T-helper 2 cell treated with Interferon-gamma antibody and Interleukin-4, amounts not matched to agents 5 μg/mL and 100 μg/mL, for 36 hours (primary cell): ENCODE measurements around the gene CACNB4.
"Not testable (repeated sequence)": the region's sequence is repeated elsewhere in the genome, so short reads cannot be mapped to it uniquely, and the experiment has no call there.

ENCODE experiments used
- DNase-seq: peaks from one replicate; pipeline ENCODE4 v3.0.0; 2021; ENCODE audit warnings: low spot score
- H3K27ac Mint-ChIP-seq: one replicate; pipeline ENCODE4 v1.8.0; 2021; ENCODE audit warnings: mild to moderate bottlenecking, mixed read lengths
- H3K27me3 Mint-ChIP-seq: one replicate; pipeline ENCODE4 v1.8.0; 2021; ENCODE audit warnings: low read depth, mixed read lengths
- H3K36me3 Mint-ChIP-seq: one replicate; pipeline ENCODE4 v1.8.0; 2021; ENCODE audit warnings: low read depth, mixed read lengths
- H3K4me1 Mint-ChIP-seq: one replicate; pipeline ENCODE4 v1.8.0; 2021; ENCODE audit warnings: low read depth, mixed read lengths
- H3K4me3 Mint-ChIP-seq: one replicate; pipeline ENCODE4 v1.8.0; 2022; ENCODE audit warnings: mild to moderate bottlenecking, moderate library complexity, mixed read lengths
- H3K9me3 Mint-ChIP-seq: one replicate; pipeline ENCODE4 v1.8.0; 2021; ENCODE audit warnings: mixed read lengths

Gene CACNB4

GRCh38 chr2:152097801-152098495, 896 bp downstream of the CACNB4 start:
- Mint-ChIP-seq H3K27ac (no peak overlapping the region), H3K9me3 (no peaks in the 10 kb centered on the region), H3K27me3 (peaks cover 60% of the 10 kb centered on the region), H3K36me3 (no peaks in the 10 kb centered on the region), H3K4me1 (peaks cover 12% of the 10 kb centered on the region), H3K4me3 (peak overlapping the region; percentile 58)
- no peak for DNase-seq

DNA sequence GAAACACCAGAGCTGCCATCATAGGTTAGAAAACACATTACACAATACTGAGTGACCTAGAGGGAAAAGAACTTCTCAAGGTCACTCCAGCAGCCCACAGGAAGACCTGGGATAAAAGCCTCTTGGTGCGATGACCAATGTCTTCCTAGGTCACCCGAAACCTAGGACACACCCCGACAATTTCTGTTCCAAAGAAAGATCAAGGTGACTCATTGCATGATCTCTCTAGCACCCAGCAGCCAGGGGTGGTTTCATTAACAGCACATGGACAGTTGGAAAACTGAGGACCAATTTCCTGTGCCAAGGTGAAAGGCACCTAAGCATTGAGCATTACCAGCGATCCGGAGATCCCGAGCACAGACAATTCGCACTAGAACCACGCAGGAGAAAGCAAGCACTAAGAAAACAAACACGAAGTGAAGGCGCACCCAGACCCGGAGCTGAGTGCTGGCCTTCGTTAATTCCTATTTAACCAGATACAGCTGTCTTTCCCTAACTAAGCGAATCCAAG, 1.5 kb downstream of the CACNB4 start:
- H3K4me3 Mint-ChIP-seq, result peak overlapping the region; percentile 58
- no peak for DNase-seq
- H3K4me1 Mint-ChIP-seq, result peaks cover 12% of the 10 kb centered on the region
- no peaks in the 10 kb centered on the region for H3K9me3 Mint-ChIP-seq
- peaks cover 56% of the 10 kb centered on the region for H3K27me3 Mint-ChIP-seq
- no peak overlapping the region for H3K27ac Mint-ChIP-seq
- H3K36me3 Mint-ChIP-seq, result no peaks in the 10 kb centered on the region

DNA sequence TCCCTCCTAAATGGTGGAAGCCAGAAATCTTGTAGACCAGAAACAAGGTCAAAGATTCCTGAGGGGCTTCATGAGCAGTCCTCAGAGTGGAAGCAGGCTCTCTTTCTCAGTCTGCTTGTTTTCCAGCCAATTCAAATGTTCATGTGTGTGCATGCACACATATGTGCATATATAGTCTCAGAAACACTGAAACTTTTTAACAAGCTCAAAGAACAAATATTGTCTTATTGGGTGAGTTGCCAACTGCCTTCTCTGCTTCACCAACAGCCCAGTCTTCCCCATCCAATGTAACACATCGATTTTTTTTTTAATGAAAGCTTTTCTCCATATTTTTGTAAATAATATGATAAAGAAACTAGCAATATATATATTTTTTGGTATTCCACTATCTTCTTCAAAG, 3.7 kb downstream of the CACNB4 start:
- Mint-ChIP-seq H3K4me3 (no peak overlapping the region), H3K36me3 (no peaks in the 10 kb centered on the region), H3K27ac (no peak overlapping the region), H3K27me3 (peaks cover 43% of the 10 kb centered on the region), H3K9me3 (no peaks in the 10 kb centered on the region), H3K4me1 (peaks cover 12% of the 10 kb centered on the region)
- DNase-seq, result no peak

GRCh38 chr2:152094014-152094413, 4.8 kb downstream of the CACNB4 start:
- Mint-ChIP-seq H3K4me1 (peaks cover 8% of the 10 kb centered on the region), H3K9me3 (no peaks in the 10 kb centered on the region), H3K36me3 (no peaks in the 10 kb centered on the region), H3K27me3 (peaks cover 36% of the 10 kb centered on the region), H3K4me3 (no peak overlapping the region), H3K27ac (no peak overlapping the region)
- no peak for DNase-seq

GRCh38 chr2:152093464-152093863, 5.4 kb downstream of the CACNB4 start:
- H3K4me1 Mint-ChIP-seq, result peaks cover 8% of the 10 kb centered on the region
- H3K27me3 Mint-ChIP-seq, result peaks cover 40% of the 10 kb centered on the region
- DNase-seq, result no peak
- H3K27ac Mint-ChIP-seq, result no peak overlapping the region
- no peaks in the 10 kb centered on the region for H3K9me3 Mint-ChIP-seq
- H3K36me3 Mint-ChIP-seq, result no peaks in the 10 kb centered on the region
- no peak overlapping the region for H3K4me3 Mint-ChIP-seq

DNA sequence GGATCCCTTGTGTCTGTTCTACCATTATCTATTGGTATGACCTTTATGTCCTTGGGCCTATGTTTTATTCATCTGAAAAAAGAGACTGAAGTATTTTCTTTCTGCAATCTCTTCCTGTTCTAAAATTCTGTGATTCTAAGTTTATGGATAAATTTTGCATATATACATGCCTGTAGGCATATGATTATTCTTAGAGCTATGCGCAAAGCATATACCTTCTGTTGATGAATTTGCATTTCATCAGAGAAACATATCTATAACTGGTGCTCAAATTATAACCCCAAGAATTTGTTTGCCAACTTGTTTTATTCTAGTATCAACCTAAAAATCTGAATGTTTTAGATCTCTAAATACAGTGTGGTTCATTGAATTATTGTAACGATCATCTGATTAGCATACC, 6.7 kb downstream of the CACNB4 start:
- Mint-ChIP-seq H3K4me1 (no peaks in the 10 kb centered on the region), H3K4me3 (no peak overlapping the region), H3K36me3 (no peaks in the 10 kb centered on the region), H3K27ac (no peak overlapping the region), H3K9me3 (no peaks in the 10 kb centered on the region), H3K27me3 (peaks cover 36% of the 10 kb centered on the region)
- DNase-seq, result no peak

DNA sequence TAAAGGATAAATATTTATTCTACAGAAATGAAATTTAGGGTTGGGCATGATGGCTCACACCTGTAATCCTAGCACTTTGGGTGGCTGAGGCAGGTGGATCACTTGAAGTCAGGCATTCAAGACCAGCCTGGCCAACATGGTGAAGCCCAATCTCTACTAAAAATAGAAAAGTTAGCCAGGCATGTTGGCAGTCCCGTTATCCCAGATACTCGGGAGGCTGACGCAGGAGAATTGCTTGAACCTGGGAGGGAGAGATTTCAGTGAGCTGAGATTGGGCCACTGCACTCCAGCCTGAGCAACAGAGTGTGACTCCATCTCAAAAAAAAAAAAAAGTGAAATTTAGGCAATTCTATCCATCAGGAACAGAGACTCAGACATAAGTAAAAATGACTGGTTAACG, 8.1 kb downstream of the CACNB4 start:
- H3K27ac Mint-ChIP-seq, H3K36me3 Mint-ChIP-seq, H3K4me3 Mint-ChIP-seq, DNase-seq, H3K4me1 Mint-ChIP-seq, H3K9me3 Mint-ChIP-seq: not testable (repeated sequence)
- H3K27me3 Mint-ChIP-seq, result peaks cover 26% of the 10 kb centered on the region

GRCh38 chr2:152089238-152089637, 9.6 kb downstream of the CACNB4 start:
- H3K27me3 Mint-ChIP-seq, result peaks cover 19% of the 10 kb centered on the region
- H3K27ac Mint-ChIP-seq, result no peak overlapping the region
- no peaks in the 10 kb centered on the region for H3K36me3 Mint-ChIP-seq
- H3K9me3 Mint-ChIP-seq, result no peaks in the 10 kb centered on the region
- H3K4me1 Mint-ChIP-seq, result no peaks in the 10 kb centered on the region
- no peak overlapping the region for H3K4me3 Mint-ChIP-seq
- DNase-seq, result no peak

- H3K9me3 Mint-ChIP-seq, result no peaks in the 10 kb centered on the region
- no peak for DNase-seq
- no peaks in the 10 kb centered on the region for H3K36me3 Mint-ChIP-seq
- no peaks in the 10 kb centered on the region for H3K4me1 Mint-ChIP-seq
- peaks cover 12% of the 10 kb centered on the region for H3K27me3 Mint-ChIP-seq
- no peak overlapping the region for H3K27ac Mint-ChIP-seq
- no peak overlapping the region for H3K4me3 Mint-ChIP-seq
Observed at GRCh38 chr2:152088006-152088405, 10.8 kb downstream of the CACNB4 start.

- Mint-ChIP-seq H3K4me1 (no peaks in the 10 kb centered on the region), H3K27me3 (peaks cover 12% of the 10 kb centered on the region), H3K27ac (no peak overlapping the region), H3K9me3 (no peaks in the 10 kb centered on the region), H3K36me3 (no peaks in the 10 kb centered on the region), H3K4me3 (no peak overlapping the region)
- DNase-seq, result no peak
Observed at GRCh38 chr2:152086231-152086630, 12.6 kb downstream of the CACNB4 start.

- no peak for DNase-seq
- Mint-ChIP-seq H3K36me3 (no peaks in the 10 kb centered on the region), H3K27me3 (peaks cover 9% of the 10 kb centered on the region), H3K4me3 (no peak overlapping the region), H3K27ac (no peak overlapping the region), H3K4me1 (no peaks in the 10 kb centered on the region), H3K9me3 (no peaks in the 10 kb centered on the region)
Observed at GRCh38 chr2:152084076-152084475, 14.8 kb downstream of the CACNB4 start.

DNA sequence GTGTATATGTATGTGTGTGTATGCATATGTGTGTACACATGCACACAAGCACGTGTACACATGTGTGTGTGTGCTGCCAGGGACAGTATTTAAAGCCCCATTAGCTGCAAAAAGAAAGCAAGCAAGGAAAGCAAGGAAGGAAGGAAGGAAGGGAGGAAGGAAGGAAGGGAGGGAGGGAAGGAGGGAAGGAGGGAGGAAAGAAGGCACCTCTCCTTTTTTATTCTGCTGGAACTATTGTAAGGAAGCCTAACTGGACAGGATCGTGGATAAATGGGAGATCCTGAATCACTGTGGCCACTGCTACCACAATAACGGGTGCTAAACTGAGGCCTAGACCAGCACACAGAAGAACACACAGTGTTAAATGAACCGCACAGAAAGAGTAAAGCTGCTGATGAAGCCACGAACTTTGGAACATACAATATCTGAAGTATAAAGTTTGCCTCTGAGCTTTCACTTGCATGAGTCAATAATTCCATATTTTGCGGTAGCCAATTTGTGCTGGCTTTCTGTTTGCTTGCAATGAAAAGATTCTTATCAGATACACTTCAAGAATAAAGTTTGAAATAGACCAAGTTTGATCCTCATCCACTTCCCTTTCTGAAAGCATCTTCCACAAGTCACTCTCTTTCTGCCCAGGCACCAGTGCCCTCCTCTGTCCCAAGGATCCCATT, 15.5 kb downstream of the CACNB4 start:
- peaks cover 4% of the 10 kb centered on the region for H3K27me3 Mint-ChIP-seq
- H3K4me1 Mint-ChIP-seq, result no peaks in the 10 kb centered on the region
- no peak overlapping the region for H3K27ac Mint-ChIP-seq
- DNase-seq, result no peak
- no peak overlapping the region for H3K4me3 Mint-ChIP-seq
- no peaks in the 10 kb centered on the region for H3K9me3 Mint-ChIP-seq
- no peaks in the 10 kb centered on the region for H3K36me3 Mint-ChIP-seq

- Mint-ChIP-seq H3K4me3 (no peak overlapping the region), H3K4me1 (no peaks in the 10 kb centered on the region), H3K9me3 (no peaks in the 10 kb centered on the region), H3K27ac (no peak overlapping the region), H3K27me3 (no peaks in the 10 kb centered on the region), H3K36me3 (no peaks in the 10 kb centered on the region)
- DNase-seq, result no peak
Observed at GRCh38 chr2:152078662-152079061, 20.2 kb downstream of the CACNB4 start.

DNA sequence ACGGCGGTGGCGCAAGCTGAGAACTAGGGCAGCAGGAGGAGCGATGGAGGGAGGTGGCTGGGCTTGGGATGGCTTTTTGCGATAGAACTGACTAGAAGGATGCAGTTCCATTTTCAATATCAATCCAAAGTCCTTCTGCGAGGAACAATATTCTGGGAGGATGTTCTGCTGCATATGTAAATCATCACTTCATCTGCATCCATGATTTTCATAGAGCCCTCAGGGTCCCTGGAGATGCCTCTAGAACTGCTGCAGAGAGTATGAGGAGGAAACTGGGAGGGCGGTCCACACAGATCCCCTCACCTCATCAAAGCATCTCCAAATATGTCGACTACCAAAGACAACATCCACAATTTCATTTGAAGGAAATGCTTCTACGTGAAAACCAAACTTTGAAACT, 20.8 kb downstream of the CACNB4 start:
- H3K27ac Mint-ChIP-seq, result no peak overlapping the region
- DNase-seq, result no peak
- H3K36me3 Mint-ChIP-seq, result no peaks in the 10 kb centered on the region
- no peaks in the 10 kb centered on the region for H3K4me1 Mint-ChIP-seq
- no peaks in the 10 kb centered on the region for H3K9me3 Mint-ChIP-seq
- no peaks in the 10 kb centered on the region for H3K27me3 Mint-ChIP-seq
- no peak overlapping the region for H3K4me3 Mint-ChIP-seq
